Caco-2 (cell line): Measurements from ENCODE around the gene RTN4RL1. TPM values are rescaled to one million over a fixed set of nuclear protein-coding genes. Genes with fewer than 3 reads are reported as not detected.

Experiments
- BruUV-seq: library from RNA; stranded (reverse); fragments of 400-500 nt; replicated peaks from 2 replicates; lab custom pipeline; 2021; lab: Mats Ljungman, UMichigan
- CTCF ChIA-PET: fragments of 300-600 bp; sonication (Branson Sonifier 250); formaldehyde crosslinking; loops from one replicate; lab custom pipeline; 2022; ENCODE audit warnings: antibody characterized with exemption; lab: Charles Lee
- POLR2A ChIA-PET: fragments of 300-600 bp; sonication (Branson Sonifier 250); formaldehyde crosslinking; loops from one replicate; lab custom pipeline; 2022; ENCODE audit warnings: antibody characterized with exemption; lab: Charles Lee
- DNase-seq, 2 experiments: peaks; one replicate each; pipeline versions ENCODE4 v3.0.0 to v3.0.0-alpha.2; 2020 to 2022
- H3K27me3 ChIP-seq: replicated peaks from 2 replicates; pipeline ENCODE4 v1.6.0; 2011; ENCODE audit warnings: low read length; ENCODE audit not compliant: control insufficient read depth, insufficient read depth
- H3K36me3 ChIP-seq: 2 replicates; pipeline ENCODE4 v1.5.1; 2011; ENCODE audit warnings: low read length; ENCODE audit not compliant: control insufficient read depth, insufficient read depth
- H3K4me1 ChIP-seq: fragments of 250-450 bp; sonication (Bioruptor Pico); 2 replicates; pipeline ENCODE4 v1.5.1; 2020; ENCODE audit warnings: mild to moderate bottlenecking
- H3K4me3 ChIP-seq: 2 replicates; pipeline ENCODE4 v1.5.1; 2011; ENCODE audit warnings: low read depth, mild to moderate bottlenecking, control low read depth, low read length
- H3K9me3 ChIP-seq: fragments of 250-450 bp; sonication (Bioruptor Pico); 2 replicates; pipeline ENCODE4 v1.5.1; 2020; ENCODE audit warnings: mild to moderate bottlenecking, moderate library complexity
- H3K27ac Mint-ChIP-seq: one replicate; pipeline ENCODE4 v1.8.0; 2022; ENCODE audit warnings: mixed read lengths; ENCODE audit not compliant: unreplicated experiment
- H3K27me3 Mint-ChIP-seq: one replicate; pipeline ENCODE4 v1.8.0; 2022; ENCODE audit warnings: mixed read lengths; ENCODE audit not compliant: insufficient read depth, unreplicated experiment
- H3K36me3 Mint-ChIP-seq: one replicate; pipeline ENCODE4 v1.8.0; 2022; ENCODE audit warnings: mild to moderate bottlenecking, mixed read lengths; ENCODE audit not compliant: insufficient read depth, unreplicated experiment
- H3K4me1 Mint-ChIP-seq: one replicate; pipeline ENCODE4 v1.8.0; 2022; ENCODE audit warnings: low read depth, mixed read lengths; ENCODE audit not compliant: unreplicated experiment
- H3K4me3 Mint-ChIP-seq: one replicate; pipeline ENCODE4 v1.8.0; 2022; ENCODE audit warnings: mild to moderate bottlenecking, moderate library complexity, mixed read lengths; ENCODE audit not compliant: unreplicated experiment
- H3K9me3 Mint-ChIP-seq: one replicate; pipeline ENCODE4 v1.8.0; 2022; ENCODE audit warnings: mixed read lengths; ENCODE audit not compliant: unreplicated experiment
- intact Hi-C: fragments of 100-400 bp; cut with micrococcal nuclease; formaldehyde crosslinking; loops from one replicate; pipeline ENCODE4 v1.10.0; 2022; ENCODE audit not compliant: unreplicated experiment
- total RNA-seq: library from RNA; stranded (reverse); gene quantifications from 2 replicates; pipeline ENCODE4 v1.2.3, GENCODE V29; 2022
- TF ChIP-seq, protein P1 (sequence below), 2 experiments: fragments of 200-600 bp in 1 of 2; IDR thresholded peaks; 1 replicate in 1 of 2; 2 replicates in 1 of 2; pipeline versions ENCODE4 v1.5.1 to v1.8.0; 2011 to 2022; ENCODE audit warnings: antibody characterized with exemption in 1 of 2, control low read depth in 1 of 2, inconsistent platforms in 1 of 2, low read depth in 1 of 2, low read length in 1 of 2, mild to moderate bottlenecking in 1 of 2, moderate library complexity in 1 of 2; ENCODE audit not compliant: insufficient read depth in 1 of 2, severe bottlenecking in 1 of 2, unreplicated experiment in 1 of 2

The RTN4RL1 gene
- total RNA-seq, 1 experiment from 2014 or later: 0.54 TPM

- TF ChIP-seq, protein P1, sequence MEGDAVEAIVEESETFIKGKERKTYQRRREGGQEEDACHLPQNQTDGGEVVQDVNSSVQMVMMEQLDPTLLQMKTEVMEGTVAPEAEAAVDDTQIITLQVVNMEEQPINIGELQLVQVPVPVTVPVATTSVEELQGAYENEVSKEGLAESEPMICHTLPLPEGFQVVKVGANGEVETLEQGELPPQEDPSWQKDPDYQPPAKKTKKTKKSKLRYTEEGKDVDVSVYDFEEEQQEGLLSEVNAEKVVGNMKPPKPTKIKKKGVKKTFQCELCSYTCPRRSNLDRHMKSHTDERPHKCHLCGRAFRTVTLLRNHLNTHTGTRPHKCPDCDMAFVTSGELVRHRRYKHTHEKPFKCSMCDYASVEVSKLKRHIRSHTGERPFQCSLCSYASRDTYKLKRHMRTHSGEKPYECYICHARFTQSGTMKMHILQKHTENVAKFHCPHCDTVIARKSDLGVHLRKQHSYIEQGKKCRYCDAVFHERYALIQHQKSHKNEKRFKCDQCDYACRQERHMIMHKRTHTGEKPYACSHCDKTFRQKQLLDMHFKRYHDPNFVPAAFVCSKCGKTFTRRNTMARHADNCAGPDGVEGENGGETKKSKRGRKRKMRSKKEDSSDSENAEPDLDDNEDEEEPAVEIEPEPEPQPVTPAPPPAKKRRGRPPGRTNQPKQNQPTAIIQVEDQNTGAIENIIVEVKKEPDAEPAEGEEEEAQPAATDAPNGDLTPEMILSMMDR (IDR thresholded peaks at IDR 0.05; ENCODE audit: insufficient read depth in 1 of 2, low read depth in 1 of 2, low read length in 1 of 2, severe bottlenecking in 1 of 2, unreplicated experiment in 1 of 2): no peak
- peaks cover 8% of the 10 kb centered on the region for H3K27me3 Mint-ChIP-seq
Observed at GRCh38 chr17:2028234-2028614, 3.1 kb upstream of the RTN4RL1 start.

DNA sequence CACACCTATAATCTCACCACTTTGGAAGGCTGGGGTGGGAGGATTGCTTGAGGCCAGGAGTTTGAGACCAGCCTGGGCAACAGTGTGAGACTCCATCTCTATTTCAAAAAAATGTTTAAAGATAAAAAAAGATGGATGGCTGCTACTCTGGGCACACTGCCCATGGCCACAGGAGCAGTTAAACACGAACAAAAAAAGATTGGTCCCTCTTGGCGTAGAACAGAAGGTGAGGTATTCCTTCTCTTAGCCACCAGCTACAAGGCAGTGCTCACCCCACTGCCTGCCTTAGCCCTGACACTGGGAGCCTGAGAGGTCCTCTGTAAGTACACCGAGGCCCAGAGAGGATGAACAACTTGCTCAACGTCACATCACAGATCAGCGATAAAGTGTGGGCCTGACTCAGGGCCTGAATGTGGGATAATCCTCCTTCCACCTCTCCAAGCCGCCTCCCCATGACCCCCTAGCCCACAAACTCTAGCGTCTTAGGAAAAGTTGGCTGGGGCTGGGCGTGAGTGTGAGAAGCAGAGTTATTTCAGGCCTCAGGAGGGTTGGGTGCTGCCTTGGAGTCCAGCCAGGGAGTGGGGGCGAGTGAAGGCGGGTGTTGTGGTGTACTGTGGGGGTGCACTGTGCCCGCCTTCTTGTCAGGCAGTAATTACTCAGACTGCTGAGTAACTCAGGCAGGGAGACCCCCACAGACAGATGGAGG is 2.5 kb upstream of the RTN4RL1 start:
- no peaks in the 10 kb centered on the region for H3K9me3 Mint-ChIP-seq
- peaks cover 8% of the 10 kb centered on the region for H3K27me3 Mint-ChIP-seq
- H3K36me3 Mint-ChIP-seq: peaks cover 11% of the 10 kb centered on the region
- no peak overlapping the region for H3K4me3 Mint-ChIP-seq
- Histone ChIP-seq H3K4me1 (peaks cover 22% of the 10 kb centered on the region; the same call in 1 of the 2 replicates), H3K4me3 (no peak overlapping the region), H3K9me3 (no peaks in the 10 kb centered on the region), H3K36me3 (no peaks in the 10 kb centered on the region; the same call in 1 of the 2 replicates), H3K27me3 (peaks cover 4% of the 10 kb centered on the region)
- intact Hi-C loops: no loop called here
- TF ChIP-seq, protein P1 (IDR thresholded peaks at IDR 0.05; ENCODE audit: insufficient read depth in 1 of 2, low read depth in 1 of 2, low read length in 1 of 2, severe bottlenecking in 1 of 2, unreplicated experiment in 1 of 2): no peak
- BruUV-seq: no TSS peak
- peaks cover 6% of the 10 kb centered on the region for H3K4me1 Mint-ChIP-seq
- no peak for DNase-seq
- ChIA-PET POLR2A (no interaction called here), CTCF (interaction anchor here (3.2 kb wide), 1 partner anchor 119 kb away, joined by 23 read pairs; no protein-coding TSS in a partner anchor)
- H3K27ac Mint-ChIP-seq: no peak overlapping the region

More at GRCh38 chr17:2028234-2028614, 3.1 kb upstream of the RTN4RL1 start:
- Mint-ChIP-seq H3K9me3 (no peaks in the 10 kb centered on the region), H3K36me3 (peaks cover 11% of the 10 kb centered on the region), H3K4me1 (peaks cover 6% of the 10 kb centered on the region), H3K4me3 (no peak overlapping the region), H3K27ac (no peak overlapping the region)
- no peak overlapping the region for H3K4me3 ChIP-seq
- no TSS peak for BruUV-seq
- H3K36me3 ChIP-seq: no peaks in the 10 kb centered on the region; the same call in 1 of the 2 replicates
- no peak for DNase-seq
- H3K9me3 ChIP-seq: no peaks in the 10 kb centered on the region
- peaks cover 22% of the 10 kb centered on the region; the same call in 1 of the 2 replicates for H3K4me1 ChIP-seq
- H3K27me3 ChIP-seq: peaks cover 4% of the 10 kb centered on the region
- ChIA-PET POLR2A (no interaction called here), CTCF (interaction anchor here (3.2 kb wide), 1 partner anchor 119 kb away, joined by 23 read pairs; no protein-coding TSS in a partner anchor)
- intact Hi-C loops: no loop called here

DNA sequence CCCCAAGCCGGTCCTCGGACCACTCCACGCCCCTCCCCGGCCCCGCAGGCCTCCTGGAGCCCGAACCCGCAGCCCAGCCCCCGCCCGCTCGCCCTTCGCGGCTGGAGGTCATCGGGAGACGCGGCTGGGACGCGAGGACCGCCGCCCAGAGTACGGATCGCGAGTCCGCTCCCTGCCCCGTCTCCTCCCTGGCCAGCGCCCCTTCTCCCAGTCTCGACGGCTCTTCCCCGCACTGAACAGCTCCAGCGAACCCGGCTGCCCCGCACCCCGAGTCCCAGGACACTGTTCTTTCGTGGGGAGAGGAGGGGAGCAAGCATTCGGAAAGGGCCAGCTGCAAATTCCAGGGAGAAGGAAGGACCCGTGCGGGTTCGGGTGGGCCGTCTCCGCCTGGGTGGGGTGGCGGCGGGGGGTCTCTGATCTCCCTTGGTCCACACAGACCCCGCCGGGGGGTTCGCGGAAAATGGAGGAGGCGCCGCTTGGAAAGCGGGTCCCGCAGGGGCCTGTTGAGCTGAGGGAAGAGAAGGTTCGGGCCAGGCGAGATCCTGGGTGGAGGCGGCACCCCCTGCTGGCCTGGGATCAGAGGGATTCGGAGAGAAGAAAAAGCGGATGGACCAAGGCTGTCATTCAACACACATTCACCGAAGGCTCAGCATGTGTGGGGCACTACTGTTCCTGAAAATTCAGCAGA is 632 bp upstream of the RTN4RL1 start:
- H3K4me1 ChIP-seq: peaks cover 19% of the 10 kb centered on the region; the same call in 1 of the 2 replicates
- peaks cover 6% of the 10 kb centered on the region for H3K27me3 ChIP-seq
- ChIA-PET CTCF (interaction anchor here (0.7 to 4.3 kb wide), 13 partner anchors 14 to 144 kb away, joined by 3 to 185 read pairs (median 4); no protein-coding TSS in a partner anchor), POLR2A (interaction anchor here (0.6 to 1.0 kb wide), 2 partner anchors 117 to 228 kb away, joined by 4 to 5 read pairs; no protein-coding TSS in a partner anchor)
- H3K4me3 Mint-ChIP-seq: peak overlapping the region; percentile 69
- no peaks in the 10 kb centered on the region for H3K36me3 ChIP-seq
- peaks cover 11% of the 10 kb centered on the region for H3K36me3 Mint-ChIP-seq
- no TSS peak for BruUV-seq
- H3K27ac Mint-ChIP-seq: no peak overlapping the region
- H3K4me1 Mint-ChIP-seq: peaks cover 6% of the 10 kb centered on the region
- intact Hi-C loops: loop anchor here (1.0 kb wide), 2 partner anchors 117 to 143 kb away; no protein-coding TSS in a partner anchor
- H3K4me3 ChIP-seq: peak overlapping the region; percentile 59
- no peaks in the 10 kb centered on the region for H3K9me3 Mint-ChIP-seq
- H3K9me3 ChIP-seq: no peaks in the 10 kb centered on the region
- DNase-seq: peak; percentile 79 to 87
- TF ChIP-seq, protein P1 (IDR thresholded peaks at IDR 0.05; ENCODE audit: insufficient read depth in 1 of 2, low read depth in 1 of 2, low read length in 1 of 2, severe bottlenecking in 1 of 2, unreplicated experiment in 1 of 2): peak; percentile 84 to 94
- peaks cover 8% of the 10 kb centered on the region for H3K27me3 Mint-ChIP-seq
